GM12872 (cell line): ENCODE data around the gene WNT5B.

Source experiments
- TF ChIP-seq, protein P1 (sequence below): IDR thresholded peaks from 3 replicates; pipeline ENCODE4 v1.5.1; 2011; ENCODE audit warnings: low read depth, mild to moderate bottlenecking, low read length, moderate library complexity; ENCODE audit not compliant: insufficient read depth

The WNT5B gene

DNA sequence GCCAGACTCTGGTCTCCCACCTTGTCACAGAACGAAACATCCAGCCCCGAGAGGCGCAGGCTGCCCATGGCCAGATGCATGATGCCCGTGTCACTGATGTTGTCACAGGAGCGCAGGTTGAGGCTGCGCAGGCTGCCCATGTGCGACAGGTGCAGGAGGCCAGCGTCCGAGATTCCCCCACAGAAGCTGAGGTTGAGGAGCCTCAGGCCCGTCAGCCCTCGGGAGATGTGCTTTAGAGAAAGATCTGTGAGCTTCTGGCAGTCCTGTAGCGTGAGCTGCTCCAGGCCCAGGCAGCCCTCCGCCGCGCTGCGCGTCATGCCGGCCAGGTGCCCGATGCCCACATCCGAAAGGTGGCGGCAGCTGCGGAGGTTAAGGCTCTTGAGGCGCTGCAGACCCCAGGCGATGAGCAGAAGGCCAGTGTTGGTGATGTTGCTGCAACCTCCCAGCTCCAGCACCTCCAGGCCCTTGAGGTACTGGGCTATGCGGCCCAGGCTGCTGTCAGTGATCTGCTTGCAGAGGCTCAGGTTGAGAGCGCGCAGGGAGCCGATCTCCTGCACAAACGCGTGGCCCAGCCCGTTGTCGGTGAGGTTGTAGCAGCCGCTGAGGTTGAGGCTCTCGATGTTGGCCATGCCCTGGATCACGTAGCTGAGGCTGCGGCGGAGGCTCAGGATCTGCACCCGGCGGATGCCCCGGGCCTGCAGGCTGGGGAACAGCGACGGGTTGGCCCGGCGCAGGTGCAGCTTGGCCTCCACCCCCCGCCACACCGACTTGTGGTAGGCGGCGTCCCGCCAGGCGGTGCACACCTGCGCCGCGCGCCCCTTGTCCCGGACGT, 35.6 kb upstream of the WNT5B start:
- TF ChIP-seq, protein P1, sequence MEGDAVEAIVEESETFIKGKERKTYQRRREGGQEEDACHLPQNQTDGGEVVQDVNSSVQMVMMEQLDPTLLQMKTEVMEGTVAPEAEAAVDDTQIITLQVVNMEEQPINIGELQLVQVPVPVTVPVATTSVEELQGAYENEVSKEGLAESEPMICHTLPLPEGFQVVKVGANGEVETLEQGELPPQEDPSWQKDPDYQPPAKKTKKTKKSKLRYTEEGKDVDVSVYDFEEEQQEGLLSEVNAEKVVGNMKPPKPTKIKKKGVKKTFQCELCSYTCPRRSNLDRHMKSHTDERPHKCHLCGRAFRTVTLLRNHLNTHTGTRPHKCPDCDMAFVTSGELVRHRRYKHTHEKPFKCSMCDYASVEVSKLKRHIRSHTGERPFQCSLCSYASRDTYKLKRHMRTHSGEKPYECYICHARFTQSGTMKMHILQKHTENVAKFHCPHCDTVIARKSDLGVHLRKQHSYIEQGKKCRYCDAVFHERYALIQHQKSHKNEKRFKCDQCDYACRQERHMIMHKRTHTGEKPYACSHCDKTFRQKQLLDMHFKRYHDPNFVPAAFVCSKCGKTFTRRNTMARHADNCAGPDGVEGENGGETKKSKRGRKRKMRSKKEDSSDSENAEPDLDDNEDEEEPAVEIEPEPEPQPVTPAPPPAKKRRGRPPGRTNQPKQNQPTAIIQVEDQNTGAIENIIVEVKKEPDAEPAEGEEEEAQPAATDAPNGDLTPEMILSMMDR, result 0 out of 3 replicates have a peak, but pooled peaks have one; percentile 7

DNA sequence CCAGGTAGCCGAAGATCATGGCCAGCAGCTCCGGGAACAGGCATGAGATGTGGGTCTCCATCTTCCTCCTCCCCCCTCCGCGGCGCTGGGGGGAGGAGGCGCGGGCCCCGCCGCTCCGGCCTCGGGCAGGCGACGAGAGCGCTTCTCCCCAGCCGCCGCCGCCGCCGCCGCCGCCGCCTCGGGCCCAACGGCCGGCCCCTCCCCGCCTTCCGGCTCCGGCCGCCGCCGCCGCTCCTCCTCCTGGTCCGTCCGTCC, 35.1 kb upstream of the WNT5B start:
- TF ChIP-seq, protein P1, result no peak

DNA sequence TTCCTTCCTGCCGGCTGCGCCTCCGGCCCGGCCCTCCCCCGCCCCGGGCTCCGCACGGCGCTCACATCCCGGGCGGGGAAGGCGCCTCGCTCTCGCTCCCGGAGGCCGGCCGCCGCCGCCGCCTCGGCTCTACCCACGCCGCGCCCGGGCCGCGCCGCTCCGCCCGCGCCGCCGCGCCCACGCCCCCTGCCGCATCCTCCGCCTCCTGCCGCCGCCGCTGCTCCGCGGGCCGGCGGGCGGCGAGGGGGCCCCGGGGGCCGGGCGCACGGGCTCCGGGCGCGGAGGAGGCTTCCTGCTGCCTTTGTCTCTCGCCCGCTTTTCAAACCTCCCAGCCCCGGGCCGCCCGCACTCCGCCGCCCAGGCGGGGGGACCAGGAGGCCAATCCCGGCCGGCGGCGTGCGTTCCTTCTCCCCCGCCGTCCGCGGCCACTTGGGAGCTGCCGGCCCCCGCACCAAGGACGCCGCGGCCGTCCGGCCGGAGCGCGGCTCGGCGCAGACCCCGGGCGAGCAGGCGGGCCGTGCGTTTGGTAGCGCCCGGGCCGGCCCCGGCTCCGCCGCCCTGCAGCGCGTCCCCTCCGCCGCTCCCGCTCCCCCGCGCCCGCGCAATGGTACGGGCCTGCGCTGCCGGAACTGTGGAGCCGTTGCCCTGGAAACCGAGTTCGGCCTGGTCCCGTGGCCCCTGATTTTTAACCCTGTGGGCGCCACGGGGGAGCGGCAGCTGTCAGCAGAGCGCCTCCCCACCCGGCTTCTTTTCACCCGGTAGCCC, 34.6 kb upstream of the WNT5B start, which contains the start of gene FBXL14:
TSS of gene FBXL14 (minus strand) at position 321 of the 765 bp plus-strand sequence. CDS start 515 bp downstream, outside the sequence.
- TF ChIP-seq, protein P1, result no peak

DNA sequence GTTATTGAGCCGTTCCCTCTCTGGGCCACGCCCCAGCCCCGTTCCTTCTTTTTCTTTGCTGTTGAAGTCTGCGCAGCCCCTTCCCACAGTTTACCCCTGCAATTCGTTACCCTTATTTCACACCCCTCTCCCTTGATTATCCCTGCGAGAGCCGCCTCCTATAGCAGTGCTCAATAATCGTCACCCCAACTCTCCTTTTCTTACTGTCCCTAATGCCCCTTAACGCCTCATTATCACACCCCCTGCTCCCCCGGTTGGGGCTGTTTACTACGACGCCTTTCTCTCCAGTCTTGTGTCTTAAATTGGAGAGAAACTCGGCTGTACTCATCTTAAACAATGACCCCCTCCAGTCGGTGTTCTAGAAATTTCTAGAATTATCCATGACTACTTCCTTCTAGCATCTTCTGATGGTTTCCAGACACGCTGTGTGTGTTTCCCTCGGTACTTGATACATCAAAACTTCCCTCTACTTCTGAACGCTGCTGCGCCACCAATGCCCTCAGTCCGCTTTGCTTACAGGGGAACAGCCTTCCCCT, 33.9 kb upstream of the WNT5B start:
- TF ChIP-seq, protein P1, result no peak

DNA sequence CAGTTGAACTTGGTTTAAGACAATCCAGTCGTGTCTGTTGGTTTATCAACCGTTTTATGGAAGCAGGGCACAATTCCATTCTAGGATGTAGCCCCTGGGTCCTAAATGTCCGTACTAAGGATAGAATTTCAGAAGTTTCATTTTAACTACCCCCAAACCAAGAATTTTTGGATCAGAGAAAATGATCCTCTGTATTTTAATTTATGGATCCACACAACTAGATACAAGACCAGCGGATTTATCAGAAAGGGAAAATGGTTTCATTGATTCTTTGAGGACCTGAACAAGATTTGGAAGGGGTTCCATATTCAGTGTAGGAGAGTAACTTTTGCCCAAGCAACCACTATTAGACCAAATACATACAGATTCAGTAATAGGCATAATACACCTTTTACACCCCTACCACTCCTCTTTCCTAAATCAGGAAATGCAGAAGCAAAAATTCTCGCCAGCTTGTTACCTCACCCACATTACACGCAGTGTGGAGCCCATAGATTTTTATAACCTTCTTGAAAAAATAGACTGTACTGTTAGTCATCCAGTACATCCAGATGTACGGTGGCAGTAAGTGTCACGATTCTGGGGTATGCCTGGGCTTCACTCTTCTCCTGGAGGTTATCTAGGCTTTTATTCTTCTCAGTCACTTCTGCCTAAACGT, 33.2 kb upstream of the WNT5B start:
- TF ChIP-seq, protein P1, result no peak

DNA sequence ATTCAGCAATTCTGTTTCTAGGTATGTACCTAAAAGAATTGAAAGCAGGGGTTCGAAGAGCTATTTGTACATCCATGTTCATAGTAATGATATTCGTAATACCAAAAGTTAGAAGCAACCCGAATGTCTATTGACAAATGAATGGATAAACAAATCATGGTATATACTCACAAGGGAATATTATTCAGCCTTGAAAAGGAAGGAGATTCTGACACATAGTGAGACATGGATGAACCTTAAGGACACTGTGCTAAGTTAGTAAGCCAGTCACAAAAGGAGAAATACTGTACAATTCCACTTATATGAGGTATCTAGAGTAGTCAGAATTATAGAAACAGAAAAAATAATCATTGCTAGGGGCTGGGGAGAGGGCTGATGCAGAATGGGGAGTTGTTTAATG, 30.3 kb upstream of the WNT5B start:
- TF ChIP-seq, protein P1, result no peak
